AG04449 (cell line): ENCODE data around the gene NUDT6.

Experiments
- CTCF ChIA-PET: fragments of 350-600 bp; formaldehyde crosslinking; extraction: SDS; loops from one replicate; lab custom pipeline; 2021; ENCODE audit warnings: antibody characterized with exemption; lab: Yijun Ruan, JAX
- POLR2A ChIA-PET: fragments of 400-600, 350-600 bp; formaldehyde crosslinking; extraction: SDS; loops from one replicate; lab custom pipeline; 2020; ENCODE audit warnings: antibody characterized with exemption, inconsistent platforms; lab: Yijun Ruan, JAX
- DNase-seq: peaks from one replicate; pipeline ENCODE4 v3.0.0-alpha.2; 2010; ENCODE audit warnings: low read depth, low spot score
- H3K4me3 ChIP-seq: 2 replicates; pipeline ENCODE4 v1.5.1; 2011; ENCODE audit warnings: low read depth, mild to moderate bottlenecking, control low read depth, low read length
- CTCF ChIP-seq: IDR thresholded peaks from one replicate; pipeline ENCODE4 v1.5.1; 2011; ENCODE audit warnings: mild to moderate bottlenecking, moderate library complexity, low read length, control low read depth, inconsistent platforms; ENCODE audit not compliant: insufficient read depth; ENCODE audit errors: missing control alignments

Gene NUDT6

GRCh38 chr4:122890147-122890795 is 32.1 kb downstream of the NUDT6 start:
- CTCF ChIA-PET = interaction anchor here (1.2 to 2.0 kb wide), 3 partner anchors 11 to 133 kb away, joined by 4 to 6 read pairs (median 4); no protein-coding TSS in a partner anchor
- POLR2A ChIA-PET = no interaction called here
- DNase-seq = no peak
- no peak overlapping the region for H3K4me3 ChIP-seq
- no peak for TF ChIP-seq CTCF

- no peak for TF ChIP-seq CTCF
- no peak for DNase-seq
- ChIA-PET CTCF (interaction anchor here (1.2 to 2.0 kb wide), 3 partner anchors 10 to 132 kb away, joined by 4 to 6 read pairs (median 4); no protein-coding TSS in a partner anchor), POLR2A (no interaction called here)
- no peak overlapping the region for H3K4me3 ChIP-seq
Measured at GRCh38 chr4:122889726-122890125, 32.7 kb downstream of the NUDT6 start.

- TF ChIP-seq CTCF = no peak
- CTCF ChIA-PET = interaction anchor here (1.4 kb wide), 1 partner anchor 127 kb away, joined by 4 read pairs; no protein-coding TSS in a partner anchor
- H3K4me3 ChIP-seq = no peak overlapping the region
- POLR2A ChIA-PET = no interaction called here
- DNase-seq = no peak
Measured at GRCh38 chr4:122884499-122884898, 37.9 kb downstream of the NUDT6 start.

GRCh38 chr4:122882857-122883735 is 39.3 kb downstream of the NUDT6 start:
- CTCF ChIA-PET = interaction anchor here (0.9 kb wide), 1 partner anchor 9 kb away, joined by 3 read pairs; no protein-coding TSS in a partner anchor
- TF ChIP-seq CTCF = no peak
- no peak overlapping the region for H3K4me3 ChIP-seq
- no peak for DNase-seq
- POLR2A ChIA-PET = no interaction called here

- DNase-seq = no peak
- no peak for TF ChIP-seq CTCF
- ChIA-PET CTCF (interaction anchor here (1.1 to 1.3 kb wide), 2 partner anchors 10 to 121 kb away, joined by 4 to 5 read pairs; no protein-coding TSS in a partner anchor), POLR2A (no interaction called here)
- no peak overlapping the region for H3K4me3 ChIP-seq
Measured at GRCh38 chr4:122879001-122879400, 43.4 kb downstream of the NUDT6 start.
